Psoas muscle (tissue), 8 donors: Measurements from ENCODE around the gene KCNIP3. TPM values are rescaled to one million over a fixed set of nuclear protein-coding genes. Genes with fewer than 3 reads are reported as not detected.

Experiments used
- ATAC-seq, 4 donors: fragments of 200-7000 bp; cut with Tn5 transposase; one replicate each; pipeline ENCODE4 v1.9.1; 2020; ENCODE audit warnings: moderate library complexity in 3 of 4, mild to moderate bottlenecking in 2 of 4
- DNase-seq, 2 donors: peaks; one replicate each; pipeline ENCODE4 v3.0.0-alpha.2; 2020
- H3K27ac ChIP-seq: fragments of 200-600 bp; one replicate; pipeline ENCODE4 v1.8.0; 2022
- H3K27me3 ChIP-seq, 3 donors: fragments of 200-600 bp in 1 of 3; one replicate each; pipeline versions ENCODE4 v1.6.1 to v1.8.0; 2013 to 2022; ENCODE audit warnings: low read length in 2 of 3, mild to moderate bottlenecking in 2 of 3, moderate library complexity in 1 of 3; ENCODE audit not compliant: insufficient read depth in 3 of 3
- H3K36me3 ChIP-seq, 2 donors: fragments of 200-600 bp in 1 of 2; one replicate each; pipeline versions ENCODE4 v1.6.1 to v1.8.0; 2013 to 2022; ENCODE audit warnings: low read depth in 1 of 2, mild to moderate bottlenecking in 1 of 2, moderate library complexity in 1 of 2; ENCODE audit not compliant: insufficient read depth in 1 of 2
- H3K4me1 ChIP-seq: fragments of 200-600 bp; one replicate; pipeline ENCODE4 v1.8.0; 2022
- H3K4me3 ChIP-seq: fragments of 200-600 bp; one replicate; pipeline ENCODE4 v1.8.0; 2022; ENCODE audit warnings: mild to moderate bottlenecking
- H3K9me3 ChIP-seq: fragments of 200-600 bp; one replicate; pipeline ENCODE4 v1.8.0; 2022
- CTCF ChIP-seq: fragments of 200-600 bp; IDR thresholded peaks from one replicate; pipeline ENCODE4 v1.8.0; 2022; ENCODE audit warnings: antibody characterized with exemption
- WGBS, 3 donors: extraction: QIAGEN DNeasy Blood & Tissue Kit; methylation state at CpG; one replicate each; pipeline versions ENCODE4 v1.1.6 to v1.1.7; 2013; 5-methylcytosine and 5-hydroxymethylcytosine counted together
- intact Hi-C, 2 donors: fragments of 100-400 bp; cut with DNase I; formaldehyde crosslinking; loops; one replicate each; pipeline versions ENCODE4 v1.11.0 to v1.14.2; 2022
- polyA plus RNA-seq, 3 donors: library from polyadenylated mRNA; stranded (reverse); fragments of 200-250 nt; gene quantifications; one replicate each; pipeline ENCODE4 v1.2.3, GENCODE V29; 2013
- total RNA-seq, 4 donors: library from RNA; stranded (reverse); fragmentation: NEBNext Ultra II Directional in 2 of 4; extraction: Animal tissue kit (Norgen Biotek cat#: 25700) in 2 of 4; gene quantifications; one replicate each; pipeline versions ENCODE4 v1.2.1 to v1.2.4, GENCODE V29; 2021 to 2023
- donor health status: healthy with polysubstance abuse.
- donor health status: DM: no; HTN: no; CAD: no; lungs with moderate emphysema.
- donor health status: Bipolar disorder and iron deficiency.
- donor health status: healthy.
- donor health status: DM: yes; HTN: yes; CAD: no.
- donor health status: DM: no; HTN: no; CAD: no.
- donor health status: DM: no; HTN: no; CAD: no.
- donor health status: DM: yes; HTN: yes; CAD: no.

KCNIP3 gene
- total and polyA plus RNA-seq, 7 donors = 0.93 to 2.0 (median 1.3) TPM

- intact Hi-C loops = no loop called here
- no peak for TF ChIP-seq CTCF
- H3K36me3 ChIP-seq = no peaks in the 10 kb centered on the region
- no peak for ATAC-seq
- peaks cover 0 to 1% (median 0%) of the 10 kb centered on the region in 3 donors for H3K27me3 ChIP-seq
- no peak overlapping the region for H3K27ac ChIP-seq
- H3K4me1 ChIP-seq = no peaks in the 10 kb centered on the region
- no peak overlapping the region for H3K4me3 ChIP-seq
- DNase-seq = no peak
- H3K9me3 ChIP-seq = no peaks in the 10 kb centered on the region
- WGBS, 3 donors = 63 to 73% (median 72%) methylated on average over 2 of the region's 2 CpGs
Observed at GRCh38 chr2:95262896-95263542, 34.1 kb upstream of the KCNIP3 start.

DNA sequence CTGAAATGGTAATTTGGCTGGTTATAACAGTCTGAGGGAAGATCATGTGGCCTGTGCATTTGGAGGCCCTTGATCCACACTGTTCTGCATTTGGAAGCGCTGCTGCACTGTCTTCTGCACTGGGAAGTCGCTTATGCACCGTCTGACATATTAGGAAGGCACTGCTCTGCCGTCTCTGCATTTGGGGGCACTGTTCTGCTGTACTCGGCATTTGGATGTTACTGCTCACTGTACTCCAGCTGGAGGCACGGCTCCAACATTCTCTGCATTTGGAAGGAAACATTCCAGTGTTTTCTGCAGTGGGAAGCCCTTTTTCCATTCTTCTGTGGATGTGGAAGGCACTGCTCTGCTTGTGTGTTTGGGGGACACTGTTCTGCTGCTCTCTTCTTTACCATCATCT, 32.5 kb upstream of the KCNIP3 start:
- ATAC-seq = no peak

DNA sequence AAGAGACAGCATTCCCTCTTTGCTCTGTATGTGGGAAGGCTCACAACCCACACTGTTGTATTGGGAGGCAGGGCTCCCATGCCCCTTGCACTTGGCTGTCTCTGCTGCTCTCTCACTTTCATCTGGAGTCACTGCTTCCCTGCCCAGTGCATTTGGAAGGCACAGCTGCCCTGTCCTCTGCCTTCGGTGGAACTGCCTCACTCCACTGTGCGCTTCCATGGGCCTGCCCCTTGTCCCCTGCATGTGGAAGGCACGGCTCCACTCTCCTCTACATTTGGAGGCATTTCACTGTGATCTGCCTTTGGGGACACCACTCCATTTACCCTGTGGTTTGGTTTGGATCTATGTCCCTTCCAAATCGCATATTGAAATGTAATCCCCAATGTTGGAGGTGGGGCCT, 32.0 kb upstream of the KCNIP3 start:
- H3K27ac ChIP-seq = no peak overlapping the region
- no peak overlapping the region for H3K4me3 ChIP-seq
- WGBS, 3 donors = 64 to 80% (median 68%) methylated on average over 4 of the region's 4 CpGs
- DNase-seq = no peak
- ATAC-seq = no peak
- no peaks in the 10 kb centered on the region for H3K36me3 ChIP-seq
- no peaks in the 10 kb centered on the region for H3K9me3 ChIP-seq
- intact Hi-C loops = no loop called here
- no peak for TF ChIP-seq CTCF
- H3K4me1 ChIP-seq = no peaks in the 10 kb centered on the region
- peaks cover 0 to 1% (median 0%) of the 10 kb centered on the region in 3 donors for H3K27me3 ChIP-seq

More for the DNA sequence above, 32.5 kb upstream of the KCNIP3 start:
- no peaks in the 10 kb centered on the region for H3K36me3 ChIP-seq
- intact Hi-C loops = no loop called here
- H3K9me3 ChIP-seq = no peaks in the 10 kb centered on the region
- DNase-seq = no peak
- no peak for TF ChIP-seq CTCF
- no peaks in the 10 kb centered on the region for H3K4me1 ChIP-seq
- peaks cover 0 to 1% (median 0%) of the 10 kb centered on the region in 3 donors for H3K27me3 ChIP-seq
- no peak overlapping the region for H3K4me3 ChIP-seq
- H3K27ac ChIP-seq = no peak overlapping the region
- 27 to 45% (median 30%) methylated on average over 6 of the region's 6 CpGs for WGBS, 3 donors

- WGBS, 3 donors = 71 to 83% (median 71%) methylated on average over 10 of the region's 10 CpGs
- DNase-seq (peak in 1 of 2 donors; percentile 34), ATAC-seq (no peak)
Observed at GRCh38 chr2:95266781-95267430, 30.2 kb upstream of the KCNIP3 start.

More at GRCh38 chr2:95266781-95267430, 30.2 kb upstream of the KCNIP3 start:
- no peak for TF ChIP-seq CTCF
- Histone ChIP-seq H3K4me3 (no peak overlapping the region), H3K9me3 (no peaks in the 10 kb centered on the region), H3K36me3 (no peaks in the 10 kb centered on the region), H3K4me1 (no peaks in the 10 kb centered on the region), H3K27me3 (peaks cover 0 to 1% (median 0%) of the 10 kb centered on the region in 3 donors), H3K27ac (no peak overlapping the region)
- intact Hi-C loops = no loop called here
